Peyer's patch (tissue), 4 donors: Measurements from ENCODE around the gene NUAK1.

ENCODE experiments used
- POLR2A ChIP-seq, 2 donors: fragments of 450-650 bp; IDR thresholded peaks; one replicate each; pipeline ENCODE4 v1.5.1; 2017; ENCODE audit warnings: antibody characterized with exemption in 2 of 2, mild to moderate bottlenecking in 2 of 2, moderate library complexity in 2 of 2
- TF ChIP-seq, protein P1 (sequence below), 6 experiments: fragments of 450-650 bp in 4 of 6; fragments of 200-600 bp in 2 of 6; sonication (generic) in 1 of 6; IDR thresholded peaks; one replicate each; pipeline ENCODE4 v1.5.1; 2017 to 2019; ENCODE audit warnings: antibody characterized with exemption in 6 of 6, mild to moderate bottlenecking in 3 of 6, moderate library complexity in 1 of 6

DNA sequence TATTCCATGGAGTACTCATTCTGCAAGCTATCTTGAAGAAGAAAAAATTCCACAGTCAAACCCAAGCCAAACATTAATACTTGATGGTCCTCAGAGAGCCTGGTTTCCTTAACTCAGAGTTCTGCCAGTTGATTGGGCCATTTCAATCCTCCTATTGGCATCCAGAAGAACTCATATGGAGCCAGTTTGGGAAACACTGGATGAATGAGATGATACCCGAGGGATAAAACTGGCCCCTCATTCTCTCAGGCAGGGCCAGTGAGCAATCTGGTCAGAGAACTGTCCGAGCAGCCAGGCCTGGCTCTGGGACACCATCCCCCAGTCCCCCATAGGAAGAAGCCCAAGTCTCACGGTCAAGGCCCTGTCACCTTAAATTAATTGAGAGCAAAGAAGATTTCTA is 48.8 kb downstream of the NUAK1 start:
- TF ChIP-seq, protein P1, sequence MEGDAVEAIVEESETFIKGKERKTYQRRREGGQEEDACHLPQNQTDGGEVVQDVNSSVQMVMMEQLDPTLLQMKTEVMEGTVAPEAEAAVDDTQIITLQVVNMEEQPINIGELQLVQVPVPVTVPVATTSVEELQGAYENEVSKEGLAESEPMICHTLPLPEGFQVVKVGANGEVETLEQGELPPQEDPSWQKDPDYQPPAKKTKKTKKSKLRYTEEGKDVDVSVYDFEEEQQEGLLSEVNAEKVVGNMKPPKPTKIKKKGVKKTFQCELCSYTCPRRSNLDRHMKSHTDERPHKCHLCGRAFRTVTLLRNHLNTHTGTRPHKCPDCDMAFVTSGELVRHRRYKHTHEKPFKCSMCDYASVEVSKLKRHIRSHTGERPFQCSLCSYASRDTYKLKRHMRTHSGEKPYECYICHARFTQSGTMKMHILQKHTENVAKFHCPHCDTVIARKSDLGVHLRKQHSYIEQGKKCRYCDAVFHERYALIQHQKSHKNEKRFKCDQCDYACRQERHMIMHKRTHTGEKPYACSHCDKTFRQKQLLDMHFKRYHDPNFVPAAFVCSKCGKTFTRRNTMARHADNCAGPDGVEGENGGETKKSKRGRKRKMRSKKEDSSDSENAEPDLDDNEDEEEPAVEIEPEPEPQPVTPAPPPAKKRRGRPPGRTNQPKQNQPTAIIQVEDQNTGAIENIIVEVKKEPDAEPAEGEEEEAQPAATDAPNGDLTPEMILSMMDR (IDR thresholded peaks at IDR 0.05) = no peak
- no peak for TF ChIP-seq POLR2A (IDR thresholded peaks at IDR 0.05)
